OCI-LY3 (cell line): Measurements from ENCODE around the gene DAAM2.

Experiments
- CTCF ChIP-seq: fragments of 200-600, 300-600 bp; sonication (generic); IDR thresholded peaks from 2 replicates; pipeline ENCODE4 v1.5.1; 2014; ENCODE audit warnings: antibody characterized with exemption, low read length, low read depth
- EZH2phosphoT487 ChIP-seq: fragments of 200-600 bp; shearing (Covaris generic); IDR thresholded peaks from 2 replicates; pipeline ENCODE4 v1.6.1; 2018; ENCODE audit warnings: antibody characterized with exemption, mixed run types, low read depth

GRCh38 chr6:39881851-39882530 is 89.8 kb downstream of the DAAM2 start:
- TF ChIP-seq CTCF (no peak), EZH2phosphoT487 (no peak)
